ENCODE measurements around the gene TCF12.
A peak's percentile ranks its signal among the peaks of the same experiment; 100 is the strongest.

- TF ChIP-seq CTCF (IDR thresholded peaks at IDR 0.05; ENCODE audit: extremely low read depth in 1 of 2, insufficient read depth in 1 of 2, low read depth in 1 of 2, low read length in 2 of 2), result no peak
- no peak for TF ChIP-seq POLR2A (IDR thresholded peaks at IDR 0.05; ENCODE audit: low read depth, low read length)
- TF ChIP-seq MAX (IDR thresholded peaks at IDR 0.05; ENCODE audit: insufficient read depth, insufficient read length), result no peak
- TF ChIP-seq POLR2AphosphoS5 (IDR thresholded peaks at IDR 0.05; ENCODE audit: insufficient read depth, low read depth, low read length), result no peak
- peak; percentile 74 for TF ChIP-seq FOS (IDR thresholded peaks at IDR 0.05; ENCODE audit: borderline replicate concordance, insufficient read depth, low read length)
These were observed 247.5 kb downstream of the TCF12 start for GRCh38 chr15:57165992-57166391.
